Uterine smooth muscle cell (primary cell): ENCODE measurements around the gene NIPA2. TPM values are rescaled to one million over a fixed set of nuclear protein-coding genes. Genes with fewer than 3 reads are reported as not detected.

ENCODE experiments used
- total RNA-seq: library from RNA; depleted of rRNA; stranded (reverse); fragments of >200 nt; gene quantifications from 2 replicates; pipeline ENCODE4 v1.2.3, GENCODE V29; 2014

The NIPA2 gene
- 67.6 and 94.3 TPM in 2 replicates for total RNA-seq

GRCh38 chr15:22838292-22839042 lies at the start of gene NIPA2:
Gene NIPA2, plus strand, starts transcription at chr15:22838666. Its CDS starts 13,066 bp downstream, at chr15:22851732.

Other genes with a start within 250 kb of the NIPA2 start
- 13.8 and 18.1 TPM in 2 replicates for gene NIPA1, start 52.0 kb upstream of the NIPA2 start, total RNA-seq
- gene CYFIP1, start 141.7 kb downstream of the NIPA2 start, total RNA-seq = 111 and 126 TPM in 2 replicates
- gene TUBGCP5, start 200.9 kb downstream of the NIPA2 start, total RNA-seq = 21.4 and 32.6 TPM in 2 replicates